SK-N-MC (cell line): Measurements from ENCODE around the gene PRRX1.

Experiments
- EZH2 ChIP-seq: fragments of 200-600 bp; sonication (generic); IDR thresholded peaks from one replicate; pipeline ENCODE4 v1.6.1; 2017; ENCODE audit warnings: antibody characterized with exemption
- FOXP2 ChIP-seq: optimal IDR thresholded peaks from 2 replicates; pipeline ENCODE3; 2011; ENCODE audit warnings: mild to moderate bottlenecking, moderate library complexity; ENCODE audit not compliant: insufficient read depth; ENCODE audit errors: extremely low read length, control extremely low read depth
- POLR2AphosphoS5 ChIP-seq: IDR thresholded peaks from 2 replicates; pipeline ENCODE4 v1.6.1; 2012; ENCODE audit warnings: mild to moderate bottlenecking, low read depth, low read length, borderline replicate concordance

DNA sequence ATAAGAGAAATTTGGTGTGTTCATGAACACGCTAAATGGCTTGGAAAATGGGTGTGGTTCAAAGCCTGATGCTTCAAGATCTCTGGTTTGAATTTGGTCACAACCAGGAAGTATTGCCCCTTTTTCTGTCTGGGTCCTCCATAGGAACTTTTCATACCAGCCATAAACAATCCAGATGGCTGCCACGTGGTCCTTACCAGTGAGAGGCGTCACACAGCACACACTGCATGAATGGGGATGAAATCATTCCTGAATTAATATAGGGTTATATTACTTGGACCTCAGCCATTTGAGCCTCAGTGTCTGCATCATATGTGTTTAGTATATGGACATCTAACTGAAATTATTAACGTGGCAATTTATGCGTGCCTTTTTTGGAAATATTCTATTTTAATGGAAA is 64.0 kb downstream of the PRRX1 start:
- no peak for TF ChIP-seq POLR2AphosphoS5
- TF ChIP-seq EZH2 = no peak
- TF ChIP-seq FOXP2 = no peak
